H1 (cell line): ENCODE measurements around the gene HS6ST1.

Experiments
- ATF3 ChIP-seq: IDR thresholded peaks from 2 replicates; pipeline ENCODE4 v1.6.1; 2011; ENCODE audit warnings: low read depth, mild to moderate bottlenecking, low read length; ENCODE audit not compliant: insufficient read depth
- BCL11A ChIP-seq, 2 experiments: IDR thresholded peaks; one replicate each; pipeline ENCODE4 v1.6.1; 2011; ENCODE audit warnings: low read depth in 2 of 2, low read length in 2 of 2, mild to moderate bottlenecking in 2 of 2
- CHD2 ChIP-seq: IDR thresholded peaks from 2 replicates; pipeline ENCODE4 v1.6.1; 2012; ENCODE audit warnings: low read length, improper control_type of control experiment
- CTCF ChIP-seq, 3 experiments: IDR thresholded peaks; 1 replicate in 2 of 3; 2 replicates in 1 of 3; pipeline versions ENCODE4 v1.5.1 to v1.6.1; 2011; ENCODE audit warnings: low read length in 3 of 3, mild to moderate bottlenecking in 3 of 3, inconsistent platforms in 2 of 3, low read depth in 1 of 3, moderate library complexity in 1 of 3; ENCODE audit not compliant: insufficient read depth in 1 of 3; ENCODE audit errors: control extremely low read depth in 1 of 3
- EZH2 ChIP-seq: fragments of 200-600 bp; sonication (generic); IDR thresholded peaks from 2 replicates; pipeline ENCODE4 v1.7.1; 2012; ENCODE audit warnings: low read depth, mild to moderate bottlenecking, moderate library complexity, low read length, inconsistent platforms; ENCODE audit not compliant: severe bottlenecking
- JUN ChIP-seq: IDR thresholded peaks from 2 replicates; pipeline ENCODE4 v1.6.1; 2011; ENCODE audit warnings: low read depth, mild to moderate bottlenecking, improper control_type of control experiment, low read length
- NANOG ChIP-seq: IDR thresholded peaks from 2 replicates; pipeline ENCODE4 v1.6.1; 2011; ENCODE audit warnings: low read length, low read depth, mild to moderate bottlenecking, inconsistent platforms; ENCODE audit not compliant: insufficient read depth, poor library complexity, severe bottlenecking
- POLR2AphosphoS5 ChIP-seq: IDR thresholded peaks from 2 replicates; pipeline ENCODE4 v1.6.1; 2011; ENCODE audit warnings: low read depth, low read length
- SAP30 ChIP-seq: fragments of 300-600 bp; sonication (generic); IDR thresholded peaks from 2 replicates; pipeline ENCODE4 v1.7.1; 2012; ENCODE audit warnings: low read length, moderate library complexity, mild to moderate bottlenecking, inconsistent platforms; ENCODE audit not compliant: insufficient read depth, insufficient replicate concordance
- SP4 ChIP-seq: IDR thresholded peaks from 2 replicates; pipeline ENCODE4 v1.6.1; 2012; ENCODE audit warnings: low read length, inconsistent platforms
- SUZ12 ChIP-seq: fragments of 200-600 bp; sonication (generic); IDR thresholded peaks from 2 replicates; pipeline ENCODE4 v1.6.1; 2012; ENCODE audit warnings: mild to moderate bottlenecking, inconsistent platforms, low read length, moderate library complexity, mixed read lengths
- TAF1 ChIP-seq: IDR thresholded peaks from 2 replicates; pipeline ENCODE4 v1.6.1; 2011; ENCODE audit warnings: mild to moderate bottlenecking, low read depth, low read length
- TEAD4 ChIP-seq: IDR thresholded peaks from 2 replicates; pipeline ENCODE4 v1.6.1; 2012; ENCODE audit warnings: low read depth, low read length, inconsistent platforms, mixed read lengths
- YY1 ChIP-seq: IDR thresholded peaks from 2 replicates; pipeline ENCODE4 v1.6.1; 2011; ENCODE audit warnings: low read depth, mild to moderate bottlenecking, low read length

- TF ChIP-seq SUZ12 = no peak
- no peak for TF ChIP-seq POLR2AphosphoS5
- no peak for TF ChIP-seq CTCF (IDR thresholded peaks at IDR 0.05; ENCODE audit: control extremely low read depth in 1 of 3, insufficient read depth in 1 of 3, low read depth in 1 of 3, low read length in 3 of 3)
- TF ChIP-seq TAF1 = no peak
- no peak for TF ChIP-seq CHD2
- TF ChIP-seq ATF3 = no peak
- TF ChIP-seq NANOG = no peak
- TF ChIP-seq BCL11A (IDR thresholded peaks at IDR 0.05; ENCODE audit: low read depth in 2 of 2, low read length in 2 of 2) = no peak
- no peak for TF ChIP-seq EZH2
- no peak for TF ChIP-seq YY1
- TF ChIP-seq TEAD4 = no peak
- no peak for TF ChIP-seq SAP30
- no peak for TF ChIP-seq SP4
- TF ChIP-seq JUN = no peak
Measured at GRCh38 chr2:128308889-128309279, 9.8 kb downstream of the HS6ST1 start.
